Esophagus squamous epithelium (tissue), 4 donors: Measurements from ENCODE around the gene SLC22A31.

ENCODE experiments used
- POLR2A ChIP-seq, 4 donors: fragments of 450-650 bp; IDR thresholded peaks; one replicate each; pipeline ENCODE4 v1.6.1; 2017; ENCODE audit warnings: antibody characterized with exemption in 4 of 4, mild to moderate bottlenecking in 4 of 4, moderate library complexity in 3 of 4
- TF ChIP-seq, protein P1 (sequence below), 6 experiments: fragments of 450-650 bp in 4 of 6; fragments of 200-600 bp in 2 of 6; sonication (generic) in 2 of 6; IDR thresholded peaks; one replicate each; pipeline ENCODE4 v1.5.1; 2016 to 2019; ENCODE audit warnings: antibody characterized with exemption in 6 of 6, mild to moderate bottlenecking in 4 of 6, moderate library complexity in 4 of 6

DNA sequence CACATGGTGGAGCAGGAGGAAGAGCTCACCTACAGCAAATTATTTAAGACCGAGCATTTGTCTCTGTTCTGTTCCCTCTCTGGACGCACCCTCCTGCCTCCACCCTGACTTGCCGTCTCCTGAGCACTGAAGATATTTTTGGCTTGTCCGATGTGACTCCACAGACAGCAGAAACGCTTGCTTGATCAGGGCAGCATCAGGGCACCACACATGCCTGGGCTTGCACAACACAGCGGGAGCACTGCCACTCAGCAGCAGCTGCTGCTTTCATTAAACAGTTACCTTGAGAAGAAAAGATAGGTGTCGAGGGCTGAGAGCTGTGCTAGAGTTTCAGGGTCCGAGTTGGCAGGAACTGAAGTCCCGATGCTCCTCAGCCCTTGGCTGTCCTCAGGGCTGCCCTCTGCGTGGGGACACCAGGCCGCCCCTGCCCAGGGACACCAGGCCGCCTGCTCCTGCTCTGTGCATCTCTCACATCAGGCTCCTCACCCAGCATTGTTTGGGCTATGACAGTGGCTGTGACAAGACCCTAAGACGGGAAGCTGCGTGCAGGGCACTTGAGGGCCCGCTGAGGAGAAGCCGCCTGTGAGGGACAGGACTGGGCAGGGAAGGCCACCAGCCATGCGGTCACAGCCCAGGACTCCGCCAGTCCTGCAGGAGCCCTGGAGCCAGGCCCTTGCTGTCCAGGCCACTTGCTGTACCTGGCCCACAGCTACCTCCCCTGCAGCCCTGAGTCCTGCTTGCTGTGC, 50.1 kb downstream of the SLC22A31 start:
- no peak for TF ChIP-seq POLR2A (IDR thresholded peaks at IDR 0.05)
- TF ChIP-seq, protein P1, sequence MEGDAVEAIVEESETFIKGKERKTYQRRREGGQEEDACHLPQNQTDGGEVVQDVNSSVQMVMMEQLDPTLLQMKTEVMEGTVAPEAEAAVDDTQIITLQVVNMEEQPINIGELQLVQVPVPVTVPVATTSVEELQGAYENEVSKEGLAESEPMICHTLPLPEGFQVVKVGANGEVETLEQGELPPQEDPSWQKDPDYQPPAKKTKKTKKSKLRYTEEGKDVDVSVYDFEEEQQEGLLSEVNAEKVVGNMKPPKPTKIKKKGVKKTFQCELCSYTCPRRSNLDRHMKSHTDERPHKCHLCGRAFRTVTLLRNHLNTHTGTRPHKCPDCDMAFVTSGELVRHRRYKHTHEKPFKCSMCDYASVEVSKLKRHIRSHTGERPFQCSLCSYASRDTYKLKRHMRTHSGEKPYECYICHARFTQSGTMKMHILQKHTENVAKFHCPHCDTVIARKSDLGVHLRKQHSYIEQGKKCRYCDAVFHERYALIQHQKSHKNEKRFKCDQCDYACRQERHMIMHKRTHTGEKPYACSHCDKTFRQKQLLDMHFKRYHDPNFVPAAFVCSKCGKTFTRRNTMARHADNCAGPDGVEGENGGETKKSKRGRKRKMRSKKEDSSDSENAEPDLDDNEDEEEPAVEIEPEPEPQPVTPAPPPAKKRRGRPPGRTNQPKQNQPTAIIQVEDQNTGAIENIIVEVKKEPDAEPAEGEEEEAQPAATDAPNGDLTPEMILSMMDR (IDR thresholded peaks at IDR 0.05) = no peak
